OCI-LY3 (cell line): ENCODE measurements around the gene CFH.
"Not testable (repeated sequence)": the region's sequence is repeated elsewhere in the genome, so short reads cannot be mapped to it uniquely, and the experiment has no call there.

Experiments
- CTCF ChIP-seq: fragments of 200-600, 300-600 bp; sonication (generic); IDR thresholded peaks from 2 replicates; pipeline ENCODE4 v1.5.1; 2014; ENCODE audit warnings: antibody characterized with exemption, low read length, low read depth
- EZH2phosphoT487 ChIP-seq: fragments of 200-600 bp; shearing (Covaris generic); IDR thresholded peaks from 2 replicates; pipeline ENCODE4 v1.6.1; 2018; ENCODE audit warnings: antibody characterized with exemption, mixed run types, low read depth

GRCh38 chr1:196794103-196794502 lies 142.3 kb downstream of the CFH start:
- TF ChIP-seq CTCF, EZH2phosphoT487: not testable (repeated sequence)
